NCI-H1105 (cell line): ENCODE data around the gene ZDHHC14.
"Not testable (repeated sequence)": the region's sequence is repeated elsewhere in the genome, so short reads cannot be mapped to it uniquely, and the experiment has no call there.

Experiments
- DNase-seq: peaks from one replicate; lab custom pipeline; 2025; lab: John Stamatoyannopoulos, UW

The ZDHHC14 gene

GRCh38 chr6:157467339-157467738 is 86.3 kb downstream of the ZDHHC14 start:
- not testable (repeated sequence) for DNase-seq

GRCh38 chr6:157468054-157468453 is 87.1 kb downstream of the ZDHHC14 start:
- no peak for DNase-seq

- DNase-seq = no peak
Observed at GRCh38 chr6:157468574-157468973, 87.6 kb downstream of the ZDHHC14 start.

DNA sequence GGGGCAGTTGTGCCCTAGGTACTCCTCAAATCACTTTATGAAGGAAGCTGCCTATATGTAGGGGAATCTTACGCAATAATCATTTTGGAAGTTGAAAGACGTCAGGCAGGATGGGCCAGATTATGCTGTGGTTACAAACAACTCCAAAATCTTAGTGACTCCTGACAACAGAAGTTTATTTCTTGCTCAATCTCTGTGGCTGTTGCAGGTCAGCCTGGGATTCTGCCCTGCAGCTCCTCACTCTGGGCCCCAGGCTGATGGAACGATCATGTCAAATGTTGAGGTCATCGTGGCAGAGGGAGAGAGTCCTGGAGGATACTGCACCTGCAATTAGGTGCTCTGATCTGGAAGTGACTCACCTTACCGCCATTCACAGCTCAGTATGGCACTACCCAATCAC is 88.4 kb downstream of the ZDHHC14 start:
- no peak for DNase-seq

DNA sequence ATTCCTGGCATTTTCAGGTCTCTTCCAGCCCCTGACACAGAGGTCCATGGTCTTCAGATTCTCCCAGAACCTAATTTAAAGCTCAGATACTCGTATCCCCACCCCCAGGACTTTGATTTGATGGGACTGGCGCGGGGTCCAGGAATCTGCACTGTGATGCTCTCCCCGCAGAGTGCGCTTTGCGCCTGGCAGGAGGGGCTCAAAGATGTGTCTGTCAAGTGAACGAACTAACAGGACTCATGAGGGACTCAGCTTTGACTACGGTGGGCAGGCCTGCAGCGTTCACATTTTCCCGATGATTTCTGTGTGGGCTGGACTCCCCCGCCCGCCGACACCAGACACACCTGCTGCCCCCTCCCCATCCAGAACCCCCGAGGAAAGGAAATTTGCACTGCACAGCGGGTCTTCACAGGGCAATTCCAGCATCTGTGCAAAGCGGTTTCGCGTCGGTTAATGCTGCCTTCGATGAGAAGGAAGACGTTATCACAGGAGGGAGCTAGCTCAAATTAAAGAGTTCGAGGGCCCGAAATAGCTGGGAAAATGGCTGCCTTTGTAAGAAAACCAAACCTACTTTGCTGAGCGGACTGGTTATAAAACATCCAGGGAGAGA is 90.2 kb downstream of the ZDHHC14 start:
- no peak for DNase-seq

- DNase-seq = no peak
Observed at GRCh38 chr6:157471895-157472686, 91.1 kb downstream of the ZDHHC14 start.

DNA sequence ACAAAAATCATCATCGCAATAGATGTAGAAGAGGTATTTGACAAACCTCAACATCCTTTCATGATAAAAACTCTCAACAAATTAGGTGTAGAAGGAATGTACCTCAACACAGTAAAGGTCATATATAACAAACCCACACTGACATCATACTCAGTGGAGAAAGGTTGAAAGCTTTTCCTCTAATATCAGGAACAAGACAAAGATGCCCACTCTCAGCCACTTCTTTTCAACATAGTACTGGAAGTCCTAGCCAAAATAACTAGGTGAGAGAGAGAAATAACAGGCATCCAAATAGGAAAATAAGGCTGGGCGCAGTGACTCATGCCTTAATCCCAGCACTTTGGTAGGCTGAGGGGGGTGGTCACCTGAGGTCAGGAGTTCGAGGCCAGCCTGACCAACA is 95.8 kb downstream of the ZDHHC14 start:
- no peak for DNase-seq

DNA sequence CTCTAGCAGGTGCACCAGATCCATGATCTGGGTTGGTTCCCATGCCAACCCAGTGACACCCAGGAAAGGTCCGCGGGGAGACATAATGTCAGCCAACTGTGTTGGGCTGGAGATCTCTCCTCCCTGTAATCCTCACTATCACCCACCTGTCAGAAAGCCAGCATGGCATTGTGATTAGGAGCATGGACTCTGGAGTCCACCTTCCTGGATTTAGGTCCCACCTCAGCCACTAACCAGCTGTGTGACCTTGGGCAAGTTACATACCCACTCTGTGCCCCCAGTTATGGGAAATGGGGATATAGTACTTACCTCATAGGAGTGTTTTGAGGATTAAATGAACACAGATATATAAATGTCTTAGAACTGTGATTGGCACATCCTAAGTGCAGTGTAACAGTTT is 97.9 kb downstream of the ZDHHC14 start:
- DNase-seq = no peak

DNA sequence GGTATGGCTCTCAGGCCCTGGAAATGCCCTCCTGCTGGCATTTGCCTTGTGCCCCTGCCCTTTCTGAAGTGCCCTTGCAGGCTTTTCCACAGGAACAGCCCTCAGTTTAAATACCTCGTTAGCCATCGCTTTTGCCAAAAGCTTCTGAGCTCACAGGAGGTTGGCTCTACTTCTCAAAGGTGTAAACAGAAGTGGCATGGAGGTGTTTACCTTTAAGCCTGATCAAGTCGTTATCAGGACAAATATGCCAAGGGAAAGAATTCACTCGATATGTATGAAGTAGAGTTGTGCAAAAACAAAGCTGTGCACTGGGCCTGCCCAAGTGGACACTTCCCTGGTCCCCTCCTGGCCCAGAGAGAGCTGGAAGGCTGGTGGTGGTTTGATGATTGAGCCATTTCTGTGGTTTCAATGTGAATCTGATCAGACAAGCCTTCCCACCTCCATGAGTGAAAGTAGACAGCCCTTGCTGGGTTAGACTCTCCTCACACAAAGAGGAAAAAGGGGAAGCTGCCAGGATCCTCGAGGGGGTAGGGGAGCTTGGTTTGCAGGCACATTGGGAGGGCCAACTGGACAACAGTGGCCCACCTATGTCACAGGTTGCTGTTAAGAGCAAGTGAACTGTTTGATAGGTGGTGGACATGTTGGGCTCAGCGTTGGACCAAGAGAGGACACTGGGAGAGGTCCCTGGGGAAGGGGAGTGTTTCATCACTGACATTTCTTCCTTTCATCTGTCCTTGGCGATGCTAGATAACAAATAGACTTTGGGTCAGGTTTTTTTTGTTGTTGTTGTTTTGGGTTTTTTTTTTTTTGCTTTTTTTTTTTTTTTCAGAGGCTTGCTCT is 98.7 kb downstream of the ZDHHC14 start:
- DNase-seq = no peak

DNA sequence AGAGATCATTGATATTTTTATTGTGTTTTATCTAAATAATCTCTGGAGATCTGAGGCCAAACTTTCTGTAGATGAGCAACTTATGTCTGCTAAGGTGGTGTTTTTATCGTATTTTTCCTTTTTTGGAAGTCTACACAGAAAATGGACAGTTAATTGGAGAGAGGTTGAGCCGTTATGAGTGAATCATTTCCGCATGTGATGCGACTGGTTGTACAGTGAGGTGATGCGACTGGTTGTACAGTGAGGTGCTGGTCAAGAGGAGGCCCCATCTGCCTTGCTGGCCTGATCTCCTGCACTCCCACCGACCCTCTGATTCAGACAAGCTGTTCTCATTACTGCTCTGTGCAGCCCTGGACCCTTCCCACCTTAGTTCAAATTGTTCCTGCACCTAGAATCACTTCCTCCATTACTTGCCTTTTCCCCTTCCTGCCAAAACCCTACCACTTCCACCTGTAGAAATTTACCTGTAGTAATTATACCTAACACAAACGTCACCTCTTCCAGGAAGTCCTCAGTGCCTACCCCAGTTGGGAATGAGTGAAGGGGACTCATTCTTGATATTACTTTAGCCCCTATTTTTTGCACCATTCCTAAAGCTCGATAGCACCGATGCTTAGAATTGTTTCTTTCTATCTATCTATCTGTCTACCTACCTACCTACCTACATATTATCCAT is 100.3 kb downstream of the ZDHHC14 start:
- no peak for DNase-seq

DNA sequence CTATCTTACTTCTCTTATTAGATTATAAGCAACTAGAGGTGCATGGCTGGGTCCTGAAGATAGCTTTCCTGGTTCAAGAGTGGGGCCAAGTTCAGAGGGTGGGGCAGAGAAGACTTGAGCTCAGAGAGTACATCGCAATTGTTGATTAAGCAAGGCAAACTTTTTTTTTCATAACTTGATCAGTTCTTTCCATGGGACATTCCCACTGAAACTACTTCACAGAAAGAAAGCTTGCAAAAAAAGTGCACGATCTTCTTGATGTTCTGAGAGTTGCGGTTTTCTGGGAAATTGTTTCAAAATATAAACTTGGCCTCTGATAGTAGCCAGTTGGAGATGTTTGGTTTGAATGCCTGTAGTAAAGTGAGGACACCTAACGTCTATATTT is 100.9 kb downstream of the ZDHHC14 start:
- DNase-seq = no peak

- DNase-seq = no peak
Observed at GRCh38 chr6:157483770-157484169, 102.8 kb downstream of the ZDHHC14 start.

- DNase-seq = no peak
Observed at GRCh38 chr6:157484181-157484580, 103.2 kb downstream of the ZDHHC14 start.

GRCh38 chr6:157486572-157486971 is 105.6 kb downstream of the ZDHHC14 start:
- DNase-seq = no peak

- DNase-seq = no peak
Observed at GRCh38 chr6:157487110-157487773, 106.3 kb downstream of the ZDHHC14 start.

DNA sequence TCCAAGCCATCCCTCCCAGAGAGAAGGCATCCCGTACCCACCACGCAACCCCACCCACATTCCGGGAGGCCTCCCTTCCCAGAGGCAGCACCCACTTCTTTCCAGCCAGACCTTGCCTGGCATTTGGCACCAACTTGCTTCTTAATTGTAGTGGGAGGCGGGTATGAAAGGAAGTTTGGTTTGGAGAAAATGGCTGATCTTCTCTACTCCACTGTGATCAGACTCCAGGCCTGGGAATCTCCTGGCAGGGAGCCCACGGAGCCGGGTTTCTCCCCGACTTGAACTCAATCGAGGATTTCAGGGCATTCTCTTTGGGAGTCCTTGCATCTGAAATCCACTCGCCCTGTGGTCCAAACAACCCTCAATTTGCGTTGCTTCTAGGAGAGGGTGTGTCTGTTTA is 107.1 kb downstream of the ZDHHC14 start:
- DNase-seq = no peak

- no peak for DNase-seq
Observed at GRCh38 chr6:157488716-157489118, 107.7 kb downstream of the ZDHHC14 start.

DNA sequence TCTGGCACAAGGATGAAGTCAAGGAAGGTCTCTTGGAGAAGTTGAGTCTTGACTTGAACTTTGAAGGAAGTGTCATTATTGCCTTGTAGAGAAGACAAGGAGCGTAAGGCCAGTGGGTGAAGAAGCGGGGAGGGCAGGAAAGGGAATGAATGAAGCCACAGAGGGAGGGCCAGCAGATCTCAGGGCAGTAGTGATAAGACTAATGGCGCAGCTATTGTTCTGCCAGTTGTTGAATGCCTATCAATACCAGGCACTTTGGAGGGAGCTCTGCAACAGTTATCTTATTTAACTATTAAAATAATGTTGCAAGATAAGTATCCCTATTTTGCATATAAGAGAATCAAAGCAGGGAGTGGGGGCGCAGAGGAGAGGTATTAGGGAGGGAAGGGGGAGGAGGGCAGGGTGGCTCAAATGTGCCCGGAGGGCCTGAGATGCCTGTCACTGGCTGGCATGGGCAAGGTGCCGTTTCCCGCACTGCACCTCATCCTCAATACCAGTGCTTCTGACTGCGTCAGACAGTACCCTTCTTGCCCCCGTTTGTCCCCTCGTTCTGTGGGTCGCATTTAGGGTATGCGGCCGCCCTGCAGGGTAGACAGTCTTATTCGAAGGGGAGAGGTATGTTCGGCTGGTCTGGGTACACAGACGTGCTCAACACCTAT is 109.8 kb downstream of the ZDHHC14 start:
- no peak for DNase-seq

DNA sequence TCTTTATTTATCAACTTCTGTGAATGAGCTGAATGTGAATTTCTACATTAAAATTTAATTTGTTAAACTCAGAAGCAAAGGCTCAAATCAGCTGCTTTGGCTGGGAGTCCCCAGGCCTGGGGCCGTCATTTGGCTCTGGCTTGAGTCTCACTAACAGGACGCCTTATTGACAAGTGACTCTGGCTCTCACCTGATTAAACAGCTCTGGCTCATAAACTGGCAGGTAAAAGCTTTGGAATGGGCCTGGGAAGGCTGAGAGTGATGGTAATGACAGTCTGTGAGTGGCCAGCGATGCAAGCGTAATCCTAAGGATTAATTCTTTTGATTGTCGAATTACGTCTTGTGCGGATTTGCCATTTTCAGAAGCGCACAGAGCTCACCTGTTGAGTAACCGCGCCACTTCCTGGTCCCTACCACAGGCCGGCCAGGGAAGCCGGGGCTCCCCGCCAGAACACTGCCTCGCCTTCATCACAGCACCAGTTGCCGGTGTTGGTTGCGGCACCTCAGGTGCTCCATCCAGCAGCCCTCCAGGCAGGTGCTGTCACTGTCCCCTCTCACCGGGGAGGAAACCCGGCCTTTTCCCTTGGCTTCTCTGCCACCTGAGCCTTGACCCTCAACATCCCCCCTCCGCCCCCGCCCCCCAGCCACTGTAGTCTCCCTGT is 110.7 kb downstream of the ZDHHC14 start:
- DNase-seq = no peak

- no peak for DNase-seq
Observed at GRCh38 chr6:157492249-157492648, 111.3 kb downstream of the ZDHHC14 start.

- DNase-seq = no peak
Observed at GRCh38 chr6:157492741-157493140, 111.8 kb downstream of the ZDHHC14 start.
